ENCODE measurements around the gene AFF1.
A peak's percentile ranks its signal among the peaks of the same experiment; 100 is the strongest.
"Not testable (repeated sequence)": the region's sequence is repeated elsewhere in the genome, so short reads cannot be mapped to it uniquely, and the experiment has no call there.

Gene AFF1

GRCh38 chr4:87073199-87074120 is 138.6 kb downstream of the AFF1 start:
- no peaks in the 10 kb centered on the region for H3K36me3 ChIP-seq (ENCODE audit: control insufficient read depth, insufficient read depth, low read length)
- peaks cover 4% of the 10 kb centered on the region for H3K4me1 ChIP-seq (ENCODE audit: control insufficient read depth, insufficient read depth, low read length, poor library complexity, severe bottlenecking)
- H3K4me3 ChIP-seq (ENCODE audit: extremely low read depth, insufficient read depth, low read length, poor library complexity, severe bottlenecking): no peak overlapping the region
- H3K9me3 ChIP-seq (ENCODE audit: control insufficient read depth, low read length): no peaks in the 10 kb centered on the region
- H3K27ac ChIP-seq (ENCODE audit: low read depth, low read length, severe bottlenecking): peak overlapping the region; percentile 10
- WGBS, 2 experiments (ENCODE audit: insufficient coverage in 2 of 2): 91% methylated on average over 6 of the region's 14 CpGs; no CpG with 5 or more reads in 1 of the 2 experiments

DNA sequence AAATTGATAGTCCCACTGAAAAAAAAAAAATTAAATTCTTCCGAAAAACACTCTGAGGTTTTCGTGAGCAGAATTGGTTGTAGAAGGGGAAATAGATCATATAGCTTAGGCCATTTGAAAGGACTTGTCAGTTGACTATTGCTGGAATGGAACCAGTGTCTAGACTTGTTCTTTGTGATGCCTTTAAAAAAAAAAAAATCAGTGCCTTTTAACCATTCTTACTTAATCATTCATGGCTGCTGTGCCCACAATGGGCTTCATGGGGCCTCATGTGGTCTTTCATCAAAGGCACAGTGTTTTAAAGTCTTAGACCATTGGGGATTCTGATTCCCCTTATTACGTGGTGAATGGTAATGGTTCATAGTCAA is 139.3 kb downstream of the AFF1 start:
- no peaks in the 10 kb centered on the region for H3K9me3 ChIP-seq (ENCODE audit: control insufficient read depth, low read length)
- peaks cover 9% of the 10 kb centered on the region for H3K4me1 ChIP-seq (ENCODE audit: control insufficient read depth, insufficient read depth, low read length, poor library complexity, severe bottlenecking)
- H3K36me3 ChIP-seq (ENCODE audit: control insufficient read depth, insufficient read depth, low read length): no peaks in the 10 kb centered on the region
- WGBS, 2 experiments (ENCODE audit: insufficient coverage in 2 of 2): 68 to 100% methylated on average over 1 to 3 of the region's 3 CpGs
- no peak overlapping the region for H3K4me3 ChIP-seq (ENCODE audit: extremely low read depth, insufficient read depth, low read length, poor library complexity, severe bottlenecking)
- no peak overlapping the region for H3K27ac ChIP-seq (ENCODE audit: low read depth, low read length, severe bottlenecking)

DNA sequence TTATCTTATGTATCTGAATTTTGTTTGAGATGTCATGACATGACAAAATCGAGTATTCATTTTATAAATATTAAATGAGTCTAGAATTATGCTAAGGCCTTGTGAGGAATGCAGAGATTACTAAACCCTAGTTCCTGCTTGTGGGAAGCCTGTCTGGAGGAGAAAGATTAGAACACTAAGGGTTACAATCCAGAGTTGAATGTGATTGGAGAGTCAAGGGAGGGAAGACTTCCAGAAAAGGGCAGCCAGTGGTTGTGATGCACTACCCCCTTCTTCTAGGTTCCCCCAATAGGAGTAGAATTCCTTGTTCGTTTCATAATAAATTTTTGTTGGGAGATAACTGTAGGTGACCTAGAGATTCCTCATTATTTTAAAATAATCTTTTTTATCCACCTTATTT is 141.1 kb downstream of the AFF1 start:
- Histone ChIP-seq H3K9me3 (ENCODE audit: control insufficient read depth, low read length) (no peaks in the 10 kb centered on the region), H3K4me1 (ENCODE audit: control insufficient read depth, insufficient read depth, low read length, poor library complexity, severe bottlenecking) (peaks cover 12% of the 10 kb centered on the region), H3K27ac (ENCODE audit: low read depth, low read length, severe bottlenecking) (no peak overlapping the region), H3K4me3 (ENCODE audit: extremely low read depth, insufficient read depth, low read length, poor library complexity, severe bottlenecking) (no peak overlapping the region), H3K36me3 (ENCODE audit: control insufficient read depth, insufficient read depth, low read length) (no peaks in the 10 kb centered on the region)
- WGBS, 2 experiments (ENCODE audit: insufficient coverage in 2 of 2): no CpG with 5 or more reads among the region's 2 CpGs

DNA sequence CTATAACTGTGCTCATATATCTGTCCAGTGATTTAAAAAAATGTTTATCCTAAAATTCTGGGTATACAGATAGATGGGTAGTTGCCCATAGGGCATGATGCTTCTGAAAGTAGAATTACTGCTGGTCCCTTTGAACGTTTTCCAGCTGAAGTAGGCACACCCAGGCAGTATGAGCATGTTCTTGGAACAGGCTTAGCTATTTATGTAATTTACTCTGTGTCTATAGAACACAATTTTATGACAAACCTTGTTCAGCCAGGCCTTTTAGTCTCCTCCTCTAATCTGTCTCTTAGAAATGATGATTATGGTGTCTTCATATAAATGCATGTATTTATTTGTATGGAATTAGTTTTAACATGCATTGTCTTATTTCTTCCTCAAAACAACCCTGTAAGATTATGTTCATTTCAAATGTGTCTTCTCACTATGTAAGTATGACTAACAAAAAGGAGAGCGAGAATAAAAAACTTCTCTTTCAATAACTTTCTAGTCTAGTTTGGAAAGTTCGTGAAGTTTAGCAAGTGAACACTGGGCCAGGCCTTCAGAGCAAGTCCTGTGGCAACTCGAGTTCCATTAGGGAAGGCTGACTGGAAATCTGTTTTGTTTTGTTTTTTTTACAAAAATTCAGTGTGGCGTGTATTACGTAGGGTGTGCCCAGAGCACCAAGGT is 142.0 kb downstream of the AFF1 start:
- H3K27ac ChIP-seq (ENCODE audit: low read depth, low read length, severe bottlenecking): no peak overlapping the region
- peaks cover 12% of the 10 kb centered on the region for H3K4me1 ChIP-seq (ENCODE audit: control insufficient read depth, insufficient read depth, low read length, poor library complexity, severe bottlenecking)
- no peaks in the 10 kb centered on the region for H3K36me3 ChIP-seq (ENCODE audit: control insufficient read depth, insufficient read depth, low read length)
- H3K4me3 ChIP-seq (ENCODE audit: extremely low read depth, insufficient read depth, low read length, poor library complexity, severe bottlenecking): no peak overlapping the region
- H3K9me3 ChIP-seq (ENCODE audit: control insufficient read depth, low read length): no peaks in the 10 kb centered on the region
- 97% methylated on average over 4 of the region's 6 CpGs for WGBS, 2 experiments (ENCODE audit: insufficient coverage in 2 of 2)

DNA sequence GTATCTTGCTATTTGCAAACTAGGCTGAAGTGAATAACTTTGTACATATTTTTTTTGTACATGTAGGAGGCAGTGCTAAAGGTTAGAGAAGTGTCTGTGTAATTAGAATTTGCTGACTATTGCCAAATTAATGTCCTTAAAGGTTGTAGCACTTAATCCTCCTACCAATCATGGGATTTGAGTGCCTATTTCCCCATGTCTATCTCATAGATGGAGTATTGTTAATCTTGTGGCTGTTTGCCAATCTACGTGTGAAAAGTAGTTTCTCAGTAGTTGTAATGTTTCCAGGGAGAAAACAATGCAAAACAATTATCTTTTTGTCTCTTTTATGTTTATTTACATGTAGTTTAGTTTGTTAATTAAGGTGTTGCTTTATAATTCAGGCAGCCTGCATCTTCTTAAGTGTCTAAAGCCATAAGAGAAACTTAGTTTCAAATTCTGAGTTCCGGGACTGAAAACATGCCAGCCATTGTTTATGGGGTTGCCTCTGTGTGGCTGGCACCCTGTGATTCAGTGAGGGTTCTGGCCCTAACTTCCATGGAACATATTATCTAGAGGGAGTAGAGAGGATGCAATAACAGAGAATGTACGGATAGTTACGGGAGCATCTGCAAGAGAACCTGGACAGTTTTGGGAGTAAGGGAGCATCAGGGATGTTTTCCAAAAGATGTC is 143.2 kb downstream of the AFF1 start:
- 100% methylated on average over 3 of the region's 4 CpGs for WGBS, 2 experiments (ENCODE audit: insufficient coverage in 2 of 2)
- peaks cover 12% of the 10 kb centered on the region for H3K4me1 ChIP-seq (ENCODE audit: control insufficient read depth, insufficient read depth, low read length, poor library complexity, severe bottlenecking)
- no peaks in the 10 kb centered on the region for H3K36me3 ChIP-seq (ENCODE audit: control insufficient read depth, insufficient read depth, low read length)
- no peak overlapping the region for H3K4me3 ChIP-seq (ENCODE audit: extremely low read depth, insufficient read depth, low read length, poor library complexity, severe bottlenecking)
- H3K27ac ChIP-seq (ENCODE audit: low read depth, low read length, severe bottlenecking): no peak overlapping the region
- H3K9me3 ChIP-seq (ENCODE audit: control insufficient read depth, low read length): no peaks in the 10 kb centered on the region

GRCh38 chr4:87078987-87079486 is 144.2 kb downstream of the AFF1 start:
- 100% methylated on average over 1 of the region's 6 CpGs for WGBS, 2 experiments (ENCODE audit: insufficient coverage in 2 of 2)
- Histone ChIP-seq H3K4me1 (ENCODE audit: control insufficient read depth, insufficient read depth, low read length, poor library complexity, severe bottlenecking) (peaks cover 8% of the 10 kb centered on the region), H3K36me3 (ENCODE audit: control insufficient read depth, insufficient read depth, low read length) (no peaks in the 10 kb centered on the region), H3K4me3 (ENCODE audit: extremely low read depth, insufficient read depth, low read length, poor library complexity, severe bottlenecking) (no peak overlapping the region), H3K9me3 (ENCODE audit: control insufficient read depth, low read length) (no peaks in the 10 kb centered on the region), H3K27ac (ENCODE audit: low read depth, low read length, severe bottlenecking) (no peak overlapping the region)

DNA sequence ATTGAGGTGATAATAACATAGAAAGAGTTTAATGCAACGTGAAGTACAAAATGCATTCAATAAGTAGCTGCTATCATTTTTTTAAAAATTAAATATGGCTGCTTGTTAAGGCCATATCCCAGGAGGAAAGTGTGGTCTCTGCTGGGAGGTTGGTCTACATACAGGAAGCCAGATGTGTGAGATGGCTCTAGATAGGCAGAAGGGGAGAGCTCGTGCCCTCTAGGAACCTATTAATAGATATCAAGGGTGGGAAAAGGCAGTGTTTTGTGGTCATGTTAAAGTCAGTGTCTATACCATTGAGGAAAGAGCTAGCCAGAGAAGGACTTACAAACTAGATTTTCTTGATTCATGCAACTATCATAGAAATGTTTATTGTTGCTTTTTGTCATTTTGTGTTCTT is 145.2 kb downstream of the AFF1 start:
- Histone ChIP-seq H3K4me1 (ENCODE audit: control insufficient read depth, insufficient read depth, low read length, poor library complexity, severe bottlenecking) (peaks cover 8% of the 10 kb centered on the region), H3K27ac (ENCODE audit: low read depth, low read length, severe bottlenecking) (no peak overlapping the region), H3K4me3 (ENCODE audit: extremely low read depth, insufficient read depth, low read length, poor library complexity, severe bottlenecking) (no peak overlapping the region), H3K36me3 (ENCODE audit: control insufficient read depth, insufficient read depth, low read length) (no peaks in the 10 kb centered on the region), H3K9me3 (ENCODE audit: control insufficient read depth, low read length) (no peaks in the 10 kb centered on the region)
- WGBS, 2 experiments (ENCODE audit: insufficient coverage in 2 of 2): 100% methylated on average over 1 of the region's 2 CpGs

DNA sequence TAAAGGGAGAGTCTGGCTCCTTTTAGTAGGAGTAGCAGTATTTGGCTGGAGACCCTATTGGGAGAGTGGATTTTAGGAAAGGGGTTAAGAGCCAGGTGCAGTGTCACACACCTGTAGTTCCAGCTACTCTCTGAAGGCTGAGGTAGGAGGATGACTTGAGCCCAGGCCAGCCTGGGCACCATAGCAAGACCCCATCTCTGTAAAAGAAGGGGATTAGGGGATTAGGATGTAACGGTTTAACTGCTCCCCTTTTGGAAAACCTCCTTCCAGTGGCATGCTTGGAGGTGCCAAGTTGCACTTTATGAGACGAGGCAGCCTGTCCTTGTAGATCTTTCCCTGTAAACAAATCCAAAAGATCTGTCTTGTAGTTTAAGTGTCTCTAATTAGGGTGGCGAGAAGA is 145.7 kb downstream of the AFF1 start:
- Histone ChIP-seq H3K4me3 (ENCODE audit: extremely low read depth, insufficient read depth, low read length, poor library complexity, severe bottlenecking) (no peak overlapping the region), H3K4me1 (ENCODE audit: control insufficient read depth, insufficient read depth, low read length, poor library complexity, severe bottlenecking) (peaks cover 8% of the 10 kb centered on the region), H3K27ac (ENCODE audit: low read depth, low read length, severe bottlenecking) (no peak overlapping the region), H3K36me3 (ENCODE audit: control insufficient read depth, insufficient read depth, low read length) (no peaks in the 10 kb centered on the region), H3K9me3 (ENCODE audit: control insufficient read depth, low read length) (no peaks in the 10 kb centered on the region)
- 100% methylated on average over 1 of the region's 3 CpGs; no CpG with 5 or more reads in 1 of the 2 experiments for WGBS, 2 experiments (ENCODE audit: insufficient coverage in 2 of 2)

- no peaks in the 10 kb centered on the region for H3K36me3 ChIP-seq (ENCODE audit: control insufficient read depth, insufficient read depth, low read length)
- 83 to 94% methylated on average over 1 to 3 of the region's 5 CpGs for WGBS, 2 experiments (ENCODE audit: insufficient coverage in 2 of 2)
Observed at GRCh38 chr4:87081826-87082225, 147.0 kb downstream of the AFF1 start.

GRCh38 chr4:87085732-87086131 is 150.9 kb downstream of the AFF1 start:
- not testable (repeated sequence) for H3K36me3 ChIP-seq (ENCODE audit: control insufficient read depth, insufficient read depth, low read length)
- whole genome bisulfite sequencing, 2 experiments (ENCODE audit: insufficient coverage in 2 of 2): 94 to 99% methylated on average over 10 of the region's 11 CpGs

More at GRCh38 chr4:87081826-87082225, 147.0 kb downstream of the AFF1 start:
- Histone ChIP-seq H3K27ac (ENCODE audit: low read depth, low read length, severe bottlenecking) (no peak overlapping the region), H3K4me3 (ENCODE audit: extremely low read depth, insufficient read depth, low read length, poor library complexity, severe bottlenecking) (no peak overlapping the region), H3K9me3 (ENCODE audit: control insufficient read depth, low read length) (no peaks in the 10 kb centered on the region), H3K4me1 (ENCODE audit: control insufficient read depth, insufficient read depth, low read length, poor library complexity, severe bottlenecking) (peaks cover 8% of the 10 kb centered on the region)

More at GRCh38 chr4:87085732-87086131, 150.9 kb downstream of the AFF1 start:
- not testable (repeated sequence) for H3K9me3 ChIP-seq (ENCODE audit: control insufficient read depth, low read length); H3K4me3 ChIP-seq (ENCODE audit: extremely low read depth, insufficient read depth, low read length, poor library complexity, severe bottlenecking); H3K27ac ChIP-seq (ENCODE audit: low read depth, low read length, severe bottlenecking); H3K4me1 ChIP-seq (ENCODE audit: control insufficient read depth, insufficient read depth, low read length, poor library complexity, severe bottlenecking)

All from mesodermal cell (in vitro differentiated cells).